B cell (primary cell): ENCODE measurements around the gene LDOC1. TPM values are rescaled to one million over a fixed set of nuclear protein-coding genes. Genes with fewer than 3 reads are reported as not detected.

Experiments used
- ATAC-seq: fragments of 200-7000 bp; cut with Tn5 transposase; one replicate; pipeline ENCODE4 v1.10.0; 2021; ENCODE audit warnings: low read depth, mild to moderate bottlenecking, moderate number of reproducible peaks, moderate library complexity
- CTCF ChIA-PET: fragments of 350-600 bp; sonication (Branson Sonifier 250); formaldehyde crosslinking; loops from one replicate; lab custom pipeline; 2021; ENCODE audit warnings: antibody characterized with exemption, inconsistent platforms; lab: Charles Lee
- POLR2A ChIA-PET: fragments of 350-600 bp; sonication (Branson Sonifier 250); formaldehyde crosslinking; loops from one replicate; lab custom pipeline; 2021; ENCODE audit warnings: antibody characterized with exemption; lab: Charles Lee
- DNase-seq: peaks from one replicate; pipeline ENCODE4 v3.0.0; 2013
- H2AFZ ChIP-seq: 2 replicates; pipeline ENCODE4 v1.6.1; 2012; ENCODE audit warnings: mild to moderate bottlenecking, low read depth, low read length; ENCODE audit not compliant: insufficient read depth, poor library complexity, severe bottlenecking
- H3K27ac ChIP-seq, 2 donors: 1 replicate in 1 of 2; 2 replicates in 1 of 2; pipeline ENCODE4 v1.5.1; 2012 to 2013; ENCODE audit warnings: low read length in 2 of 2, mild to moderate bottlenecking in 2 of 2, moderate library complexity in 1 of 2
- H3K27me3 ChIP-seq, 4 experiments: fragments of 200-600 bp in 1 of 4; sonication (generic) in 1 of 4; replicated peaks in 1 of 4; 1 replicate in 2 of 4; 2 replicates in 2 of 4; pipeline versions ENCODE4 v1.6.1 to v1.7.0; 2013 to 2016; ENCODE audit warnings: low read length in 3 of 4, mild to moderate bottlenecking in 2 of 4, mixed read lengths in 1 of 4, moderate library complexity in 1 of 4; ENCODE audit not compliant: insufficient read depth in 4 of 4, control insufficient read depth in 3 of 4; ENCODE audit errors: control extremely low read depth in 1 of 4
- H3K36me3 ChIP-seq, 2 experiments: replicated peaks in 1 of 2; 1 replicate in 1 of 2; 2 replicates in 1 of 2; pipeline versions ENCODE4 v1.6.1 to v1.7.1; 2013; ENCODE audit warnings: low read length in 1 of 2; ENCODE audit not compliant: insufficient read depth in 2 of 2, control insufficient read depth in 1 of 2; ENCODE audit errors: control extremely low read depth in 1 of 2, extremely low read depth in 1 of 2
- H3K4me1 ChIP-seq, 2 donors: fragments of 200-600 bp in 1 of 2; sonication (generic) in 1 of 2; 1 replicate in 1 of 2; 2 replicates in 1 of 2; pipeline versions ENCODE4 v1.5.1 to v1.6.1; 2013 to 2017; ENCODE audit warnings: low read length in 2 of 2; ENCODE audit not compliant: control insufficient read depth in 2 of 2, insufficient read depth in 2 of 2
- H3K4me2 ChIP-seq: replicated peaks from 2 replicates; pipeline ENCODE3; 2012; ENCODE audit warnings: mild to moderate bottlenecking, low read depth, low read length; ENCODE audit not compliant: poor library complexity, severe bottlenecking
- H3K4me3 ChIP-seq, 5 experiments: fragments of 200-600 bp in 1 of 5; sonication (generic) in 1 of 5; 1 replicate in 3 of 5; 2 replicates in 2 of 5; pipeline versions ENCODE4 v1.5.1 to v1.7.0; 2011 to 2016; ENCODE audit warnings: low read length in 4 of 5, mild to moderate bottlenecking in 4 of 5, low read depth in 2 of 5, control low read depth in 1 of 5, moderate library complexity in 1 of 5; ENCODE audit not compliant: insufficient read depth in 1 of 5; ENCODE audit errors: control extremely low read depth in 1 of 5, extremely low read depth in 1 of 5
- H3K79me2 ChIP-seq: fragments of 200-600 bp; sonication (generic); one replicate; pipeline ENCODE4 v1.6.0; 2016; ENCODE audit warnings: low read length; ENCODE audit not compliant: control insufficient read depth, insufficient read depth
- H3K9ac ChIP-seq: fragments of 200-600 bp; sonication (generic); 2 replicates; pipeline ENCODE4 v1.6.1; 2017; ENCODE audit warnings: mild to moderate bottlenecking, low read length, moderate library complexity
- H3K9me3 ChIP-seq, 3 donors: one replicate each; pipeline versions ENCODE4 v1.6.1 to v1.7.1; 2013; ENCODE audit warnings: low read length in 2 of 3; ENCODE audit not compliant: control insufficient read depth in 2 of 3, insufficient read depth in 1 of 3; ENCODE audit errors: control extremely low read depth in 1 of 3
- H4K20me1 ChIP-seq: 2 replicates; pipeline ENCODE4 v1.6.0; 2012; ENCODE audit warnings: mild to moderate bottlenecking, low read length; ENCODE audit not compliant: insufficient read depth, control insufficient read depth, poor library complexity, severe bottlenecking
- H3K27ac Mint-ChIP-seq: one replicate; pipeline ENCODE4 v1.8.0; 2021; ENCODE audit warnings: mixed read lengths
- H3K27me3 Mint-ChIP-seq: one replicate; pipeline ENCODE4 v1.8.0; 2021; ENCODE audit warnings: mixed read lengths
- H3K4me1 Mint-ChIP-seq: one replicate; pipeline ENCODE4 v1.8.0; 2021; ENCODE audit warnings: mixed read lengths
- H3K4me3 Mint-ChIP-seq: one replicate; pipeline ENCODE4 v1.8.0; 2021; ENCODE audit warnings: mixed read lengths
- H3K9me3 Mint-ChIP-seq: one replicate; pipeline ENCODE4 v1.8.0; 2022; ENCODE audit warnings: mixed read lengths; ENCODE audit not compliant: insufficient read depth
- CTCF ChIP-seq: fragments of 200-600 bp; IDR thresholded peaks from one replicate; pipeline ENCODE4 v1.8.0; 2022; ENCODE audit warnings: antibody characterized with exemption, mild to moderate bottlenecking
- EZH2 ChIP-seq: IDR thresholded peaks from 2 replicates; pipeline ENCODE4 v1.6.1; 2012; ENCODE audit warnings: borderline replicate concordance, low read depth, mild to moderate bottlenecking, moderate library complexity, low read length; ENCODE audit not compliant: insufficient read depth, poor library complexity, severe bottlenecking
- WGBS: methylation state at CpG from one replicate; pipeline ENCODE4 v1.1.5; 2013; ENCODE audit warnings: missing lambda C conversion rate; ENCODE audit not compliant: insufficient coverage; 5-methylcytosine and 5-hydroxymethylcytosine counted together
- intact Hi-C: fragments of 100-400 bp; cut with micrococcal nuclease; formaldehyde crosslinking; loops from one replicate; pipeline ENCODE4 v1.10.0; 2022
- polyA plus RNA-seq: library from polyadenylated mRNA; depleted of rRNA; stranded (reverse); fragments of >200 nt; gene quantifications from 2 replicates; pipeline ENCODE4 v1.2.3, GENCODE V29; 2012
- total RNA-seq, 2 donors: library from RNA; stranded (reverse); fragments of 120-200 nt in 1 of 2; gene quantifications; 1 replicate in 1 of 2; 2 replicates in 1 of 2; pipeline versions ENCODE4 v1.2.3 to v1.2.4, GENCODE V29; 2013 to 2022

LDOC1 gene
- total and polyA plus RNA-seq, 2 donors (not counting 1 experiment from before 2014, with no cell fraction given), result 7.9 to 11.5 TPM

DNA sequence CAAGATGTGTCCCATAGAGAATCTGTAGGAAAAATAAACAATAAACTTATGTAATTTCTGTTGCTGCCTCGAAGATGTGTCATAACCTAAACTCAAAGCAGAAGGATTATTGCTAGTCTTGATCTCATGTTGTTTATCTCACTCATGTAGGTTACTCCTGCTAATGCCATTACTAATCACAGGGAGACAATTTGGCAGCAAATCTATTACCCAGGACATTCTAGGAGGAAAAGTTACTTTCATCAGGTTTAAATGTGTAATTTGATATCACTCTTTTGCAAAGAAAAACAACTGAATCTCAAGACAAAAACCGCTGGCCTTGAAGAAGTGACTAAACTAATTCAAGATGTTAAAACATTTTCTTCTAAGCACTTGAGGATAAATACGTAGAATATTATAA, 34.0 kb downstream of the LDOC1 start:
- Histone ChIP-seq H4K20me1 (no peaks in the 10 kb centered on the region), H3K4me2 (no peak overlapping the region), H2AFZ (no peak overlapping the region), H3K4me1 (no peaks in the 10 kb centered on the region), H3K9me3 (no peaks in the 10 kb centered on the region), H3K27me3 (no peaks in the 10 kb centered on the region), H3K9ac (no peak overlapping the region), H3K4me3 (no peak overlapping the region), H3K79me2 (no peaks in the 10 kb centered on the region), H3K36me3 (no peaks in the 10 kb centered on the region), H3K27ac (no peak overlapping the region)
- ChIA-PET POLR2A (no interaction called here), CTCF (no interaction called here)
- no peak for DNase-seq
- WGBS, result no CpG with 5 or more reads among the region's 3 CpGs
- no peak for TF ChIP-seq EZH2
- H3K4me1 Mint-ChIP-seq, result no peaks in the 10 kb centered on the region
- H3K27me3 Mint-ChIP-seq, result no peaks in the 10 kb centered on the region
- no peaks in the 10 kb centered on the region for H3K9me3 Mint-ChIP-seq
- no peak for ATAC-seq
- H3K27ac Mint-ChIP-seq, result no peak overlapping the region
- intact Hi-C loops, result no loop called here
- no peak overlapping the region for H3K4me3 Mint-ChIP-seq

DNA sequence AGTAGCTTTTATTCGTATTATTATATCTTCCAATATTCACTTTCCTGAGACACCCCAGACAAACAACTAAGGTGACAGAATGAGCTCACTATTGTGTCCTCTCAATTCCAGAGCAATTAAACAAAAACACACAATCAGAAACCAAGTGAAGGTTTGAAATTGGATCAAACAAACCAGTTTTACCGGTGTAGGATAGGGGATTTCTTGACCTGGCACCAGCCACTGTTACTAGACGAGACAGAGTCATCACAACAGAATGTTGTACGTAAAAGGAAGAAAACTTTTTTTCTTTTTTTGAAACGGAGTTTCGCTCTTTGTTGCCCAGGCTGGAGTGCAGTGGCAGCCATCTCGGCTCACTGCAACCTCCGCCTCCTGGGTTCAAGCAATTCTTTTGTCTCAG, 43.7 kb downstream of the LDOC1 start:
- Mint-ChIP-seq H3K4me3 (no peak overlapping the region), H3K4me1 (no peaks in the 10 kb centered on the region), H3K27ac (no peak overlapping the region), H3K9me3 (no peaks in the 10 kb centered on the region), H3K27me3 (no peaks in the 10 kb centered on the region)
- ChIA-PET POLR2A (no interaction called here), CTCF (no interaction called here)
- no peaks in the 10 kb centered on the region for H3K9me3 ChIP-seq
- TF ChIP-seq EZH2, result no peak
- TF ChIP-seq CTCF, result no peak
- no peak overlapping the region for H3K27ac ChIP-seq
- intact Hi-C loops, result no loop called here
- H4K20me1 ChIP-seq, result no peaks in the 10 kb centered on the region
- DNase-seq (no peak), ATAC-seq (no peak)
- H2AFZ ChIP-seq, result no peak overlapping the region
- no peaks in the 10 kb centered on the region for H3K4me1 ChIP-seq
- WGBS, result 90% methylated on average over 2 of the region's 8 CpGs
- no peaks in the 10 kb centered on the region for H3K36me3 ChIP-seq
- H3K79me2 ChIP-seq, result no peaks in the 10 kb centered on the region
- no peak overlapping the region for H3K9ac ChIP-seq
- H3K4me3 ChIP-seq, result no peak overlapping the region
- no peaks in the 10 kb centered on the region for H3K27me3 ChIP-seq
- no peak overlapping the region for H3K4me2 ChIP-seq
